Pancreas (tissue), 10 donors: ENCODE data around the gene EDAR. TPM values are rescaled to one million over a fixed set of nuclear protein-coding genes. Genes with fewer than 3 reads are reported as not detected.

ENCODE experiments used
- ATAC-seq, 4 donors: fragments of 200-7000 bp; cut with Tn5 transposase; one replicate each; pipeline versions ENCODE4 v1.8.0 to v1.9.1; 2020; ENCODE audit warnings: mild to moderate bottlenecking in 4 of 4, moderate library complexity in 4 of 4
- DNase-seq, 6 donors: peaks; one replicate each; pipeline ENCODE4 v3.0.0-alpha.2; 2020
- FAIRE-seq: peaks from 2 replicates; lab custom pipeline; 2012; peaks lifted over from hg19 to GRCh38; lab: Jason Lieb, UNC
- H3K27ac ChIP-seq, 4 donors: fragments of 200-600 bp; sonication (generic); 1 replicate in 3 of 4; 2 replicates in 1 of 4; pipeline versions ENCODE4 v1.5.0 to v1.8.0; 2020
- H3K27me3 ChIP-seq, 4 donors: fragments of 200-600 bp; one replicate each; pipeline ENCODE4 v1.8.0; 2021
- H3K36me3 ChIP-seq, 3 donors: fragments of 200-600 bp; sonication (generic) in 1 of 3; one replicate each; pipeline versions ENCODE4 v1.5.0 to v1.8.0; 2020 to 2021
- H3K4me1 ChIP-seq, 3 donors: fragments of 200-600 bp; one replicate each; pipeline ENCODE4 v1.8.0; 2021
- H3K4me3 ChIP-seq, 4 donors: fragments of 200-600 bp; sonication (generic) in 2 of 4; one replicate each; pipeline versions ENCODE4 v1.5.0 to v1.8.0; 2020 to 2021
- H3K9me3 ChIP-seq, 4 donors: fragments of 200-600 bp; one replicate each; pipeline ENCODE4 v1.8.0; 2021
- WGBS, 2 donors: extraction: QIAGEN DNeasy Blood & Tissue Kit; methylation state at CpG; one replicate each; pipeline ENCODE4 v1.1.7; 2013; 5-methylcytosine and 5-hydroxymethylcytosine counted together
- intact Hi-C, 3 donors: fragments of 100-400 bp; cut with DNase I; formaldehyde crosslinking; loops; one replicate each; pipeline versions ENCODE4 v1.11.1 to v1.14.2; 2022
- polyA plus RNA-seq, 2 donors: library from polyadenylated mRNA; stranded (reverse); fragments of 200-250 nt; gene quantifications; one replicate each; pipeline ENCODE4 v1.2.3, GENCODE V29; 2013
- total RNA-seq, 6 donors: library from RNA; stranded (reverse); fragmentation: NEBNext Ultra II Directional in 4 of 6; extraction: Animal tissue kit (Norgen Biotek cat#: 25700) in 4 of 6; gene quantifications; one replicate each; pipeline versions ENCODE4 v1.2.1 to v1.2.4, GENCODE V29; 2021 to 2023
- TF ChIP-seq, protein P1 (sequence below), 4 donors: fragments of 200-600 bp; sonication (generic) in 3 of 4; IDR thresholded peaks; one replicate each; pipeline versions ENCODE4 v1.5.0 to v1.8.0; 2021; ENCODE audit warnings: antibody characterized with exemption in 4 of 4
- donor health status: healthy with polysubstance abuse.
- donor health status: DM: no; HTN: no; CAD: no; lungs with moderate emphysema.
- donor health status: DM: no; HTN: no; CAD: no.
- donor health status: control.
- donor health status: control.
- donor health status: Bipolar disorder and iron deficiency.
- donor health status: DM: yes; HTN: yes; CAD: no.
- donor health status: DM: no; HTN: no; CAD: no.
- donor health status: DM: no; HTN: no; CAD: no.
- donor health status: DM: yes; HTN: yes; CAD: no.

EDAR gene
- total and polyA plus RNA-seq, 8 donors = 0.05 to 0.41 (median 0.12) TPM

DNA sequence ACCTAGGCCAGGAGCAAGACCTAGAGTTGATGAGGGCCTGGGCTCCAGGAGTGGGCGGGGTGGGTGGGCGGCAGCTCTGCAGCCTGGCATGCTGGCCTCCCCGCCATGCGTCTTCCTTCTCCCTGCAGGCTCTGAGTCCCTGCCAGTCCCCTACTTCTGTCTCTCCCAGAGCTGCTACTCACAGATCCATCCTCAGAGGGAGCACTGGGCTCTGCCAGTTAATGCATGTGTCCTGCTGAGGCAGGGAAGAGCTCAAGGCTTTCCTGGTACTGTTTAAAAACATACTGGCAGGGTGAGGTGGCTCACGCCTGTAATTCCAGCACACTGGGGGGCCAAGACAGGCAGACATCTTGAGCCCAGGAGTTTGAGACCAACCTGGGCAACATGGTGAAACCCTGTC is 38.7 kb upstream of the EDAR start:
- FAIRE-seq (no peak), DNase-seq (no peak), ATAC-seq (no peak)
- no peak overlapping the region for H3K4me3 ChIP-seq
- H3K27ac ChIP-seq = no peak overlapping the region
- intact Hi-C loops = no loop called here
- TF ChIP-seq, protein P1, sequence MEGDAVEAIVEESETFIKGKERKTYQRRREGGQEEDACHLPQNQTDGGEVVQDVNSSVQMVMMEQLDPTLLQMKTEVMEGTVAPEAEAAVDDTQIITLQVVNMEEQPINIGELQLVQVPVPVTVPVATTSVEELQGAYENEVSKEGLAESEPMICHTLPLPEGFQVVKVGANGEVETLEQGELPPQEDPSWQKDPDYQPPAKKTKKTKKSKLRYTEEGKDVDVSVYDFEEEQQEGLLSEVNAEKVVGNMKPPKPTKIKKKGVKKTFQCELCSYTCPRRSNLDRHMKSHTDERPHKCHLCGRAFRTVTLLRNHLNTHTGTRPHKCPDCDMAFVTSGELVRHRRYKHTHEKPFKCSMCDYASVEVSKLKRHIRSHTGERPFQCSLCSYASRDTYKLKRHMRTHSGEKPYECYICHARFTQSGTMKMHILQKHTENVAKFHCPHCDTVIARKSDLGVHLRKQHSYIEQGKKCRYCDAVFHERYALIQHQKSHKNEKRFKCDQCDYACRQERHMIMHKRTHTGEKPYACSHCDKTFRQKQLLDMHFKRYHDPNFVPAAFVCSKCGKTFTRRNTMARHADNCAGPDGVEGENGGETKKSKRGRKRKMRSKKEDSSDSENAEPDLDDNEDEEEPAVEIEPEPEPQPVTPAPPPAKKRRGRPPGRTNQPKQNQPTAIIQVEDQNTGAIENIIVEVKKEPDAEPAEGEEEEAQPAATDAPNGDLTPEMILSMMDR (IDR thresholded peaks at IDR 0.05) = no peak
- H3K4me1 ChIP-seq = no peaks in the 10 kb centered on the region
- 87 to 94% methylated on average over 5 of the region's 5 CpGs for WGBS, 2 donors
- H3K27me3 ChIP-seq = no peaks in the 10 kb centered on the region
- no peaks in the 10 kb centered on the region for H3K9me3 ChIP-seq
- no peaks in the 10 kb centered on the region for H3K36me3 ChIP-seq

- whole genome bisulfite sequencing, 2 donors = 70 to 83% methylated on average over 3 of the region's 3 CpGs
- Histone ChIP-seq H3K4me1 (no peaks in the 10 kb centered on the region), H3K27me3 (no peaks in the 10 kb centered on the region), H3K27ac (no peak overlapping the region), H3K9me3 (no peaks in the 10 kb centered on the region), H3K4me3 (no peak overlapping the region), H3K36me3 (no peaks in the 10 kb centered on the region)
- TF ChIP-seq, protein P1 (IDR thresholded peaks at IDR 0.05) = no peak
- ATAC-seq (no peak), DNase-seq (no peak), FAIRE-seq (no peak)
- intact Hi-C loops = no loop called here
Observed at GRCh38 chr2:109024477-109024876, 35.5 kb upstream of the EDAR start.

DNA sequence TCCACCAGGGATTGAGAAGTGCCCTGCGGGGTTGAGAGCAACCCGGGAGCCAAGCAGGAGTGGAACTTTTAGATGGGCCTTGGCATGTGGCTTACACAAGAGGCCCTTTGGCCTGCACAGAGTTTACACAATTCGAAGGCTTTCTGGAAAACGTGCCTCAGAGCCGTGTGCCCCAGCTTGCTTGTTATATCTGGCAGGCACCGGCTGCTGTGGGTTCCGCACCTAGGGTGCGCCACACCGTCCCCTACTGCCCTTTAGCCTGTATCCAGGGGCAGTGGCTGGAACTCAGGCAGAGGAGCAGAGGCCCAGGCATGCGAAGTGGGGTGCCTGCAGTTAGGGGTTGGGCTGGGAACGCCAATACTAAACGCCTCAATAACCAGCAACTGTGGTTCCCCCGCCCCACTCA is 32.9 kb upstream of the EDAR start:
- no peaks in the 10 kb centered on the region for H3K9me3 ChIP-seq
- H3K4me3 ChIP-seq = no peak overlapping the region
- H3K36me3 ChIP-seq = no peaks in the 10 kb centered on the region
- no peaks in the 10 kb centered on the region for H3K27me3 ChIP-seq
- FAIRE-seq (no peak), DNase-seq (no peak), ATAC-seq (no peak)
- intact Hi-C loops = no loop called here
- WGBS, 2 donors = 70 to 82% methylated on average over 13 of the region's 13 CpGs
- no peak overlapping the region for H3K27ac ChIP-seq
- no peaks in the 10 kb centered on the region for H3K4me1 ChIP-seq
- TF ChIP-seq, protein P1 (IDR thresholded peaks at IDR 0.05) = no peak

- 23 to 25% methylated on average over 7 of the region's 7 CpGs for WGBS, 2 donors
- Histone ChIP-seq H3K36me3 (no peaks in the 10 kb centered on the region), H3K4me1 (no peaks in the 10 kb centered on the region), H3K4me3 (no peak overlapping the region), H3K9me3 (no peaks in the 10 kb centered on the region), H3K27me3 (no peaks in the 10 kb centered on the region), H3K27ac (no peak overlapping the region)
- intact Hi-C loops = no loop called here
- ATAC-seq (no peak), DNase-seq (no peak), FAIRE-seq (no peak)
- TF ChIP-seq, protein P1 (IDR thresholded peaks at IDR 0.05) = no peak
Observed at GRCh38 chr2:109020217-109020637, 31.2 kb upstream of the EDAR start.

DNA sequence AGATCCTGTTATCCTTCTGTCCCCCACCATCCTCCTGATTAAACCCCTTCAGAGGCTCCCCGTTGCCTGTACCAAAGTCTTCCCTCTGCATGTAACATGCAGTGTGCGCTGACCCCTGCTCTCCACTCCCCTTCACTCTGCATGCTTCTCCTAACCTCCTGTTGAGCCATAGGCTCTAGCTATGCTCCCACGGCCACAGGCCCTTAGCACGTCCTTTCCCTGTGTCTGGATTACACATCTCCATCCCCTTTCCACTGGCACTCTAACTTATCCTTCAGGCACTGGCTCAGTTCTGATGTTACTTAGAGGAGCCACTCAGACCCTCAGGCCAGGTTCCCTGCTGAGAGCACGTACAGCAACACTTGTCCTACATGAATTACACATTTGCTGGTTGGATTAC is 29.4 kb upstream of the EDAR start:
- Histone ChIP-seq H3K4me1 (no peaks in the 10 kb centered on the region), H3K27ac (no peak overlapping the region), H3K9me3 (no peaks in the 10 kb centered on the region), H3K4me3 (no peak overlapping the region), H3K36me3 (no peaks in the 10 kb centered on the region), H3K27me3 (no peaks in the 10 kb centered on the region)
- FAIRE-seq (no peak), ATAC-seq (no peak), DNase-seq (no peak)
- WGBS, 2 donors = 79 to 82% methylated on average over 5 of the region's 5 CpGs
- TF ChIP-seq, protein P1 (IDR thresholded peaks at IDR 0.05) = no peak
- intact Hi-C loops = no loop called here
